ENCODE results near the gene CD177.
"Not testable (repeated sequence)": the region's sequence is repeated elsewhere in the genome, so short reads cannot be mapped to it uniquely, and the experiment has no call there.

CD177 gene

DNA sequence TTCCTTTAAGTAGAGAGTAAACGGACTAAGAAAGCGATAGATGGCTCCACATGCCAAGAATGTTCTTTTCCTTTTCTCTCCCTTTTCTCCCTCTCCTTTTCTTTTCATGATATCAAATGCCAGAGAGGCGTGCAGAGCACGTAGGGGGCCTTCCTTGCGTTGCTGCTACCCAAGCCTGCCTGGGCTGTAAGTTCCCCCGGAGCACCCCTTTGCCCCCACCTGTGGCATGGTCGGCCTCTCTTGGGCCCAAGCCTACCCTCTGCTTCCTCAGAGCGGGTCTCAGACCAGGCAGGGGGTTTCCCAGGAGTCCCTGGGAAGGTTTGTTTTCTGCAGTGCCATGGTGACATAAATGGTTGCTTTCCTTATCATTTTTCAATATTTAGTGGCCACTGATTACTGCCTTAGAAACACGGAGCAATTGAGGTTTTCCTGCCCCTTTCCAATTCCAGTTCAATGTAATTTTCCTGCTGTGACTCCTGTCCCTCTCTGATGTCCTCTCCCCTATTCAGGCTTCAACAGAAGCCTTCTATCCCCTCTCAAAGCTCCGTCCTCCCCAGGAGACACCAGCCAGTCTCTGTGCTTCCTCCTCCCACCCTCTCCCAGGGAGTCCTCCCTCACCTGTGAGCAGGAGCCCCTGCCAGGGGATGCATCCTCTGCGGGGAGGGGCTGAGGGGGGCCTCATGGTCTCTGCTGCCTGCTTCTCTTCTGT, 22.6 kb upstream of the CD177 start:
- Histone ChIP-seq H3K79me2 (ENCODE audit: insufficient read depth, low read depth) (no peaks in the 10 kb centered on the region), H3K27ac (no peak overlapping the region), H4K20me1 (ENCODE audit: insufficient read depth) (no peaks in the 10 kb centered on the region), H3K27me3 (ENCODE audit: insufficient read depth, low read depth) (peaks cover 8% of the 10 kb centered on the region; the same call in 1 of the 2 replicates), H3K4me1 (ENCODE audit: low read depth, poor library complexity, severe bottlenecking) (no peaks in the 10 kb centered on the region), H3K4me3 (IDR thresholded peaks at IDR 0.05; ENCODE audit: insufficient read depth, low read depth, low read length) (no peak overlapping the region), H2AFZ (ENCODE audit: low read depth) (no peak overlapping the region), H3K4me2 (no peak overlapping the region), H3K36me3 (ENCODE audit: insufficient read depth) (no peaks in the 10 kb centered on the region), H3K9ac (no peak overlapping the region)
- TF ChIP-seq, protein P1, sequence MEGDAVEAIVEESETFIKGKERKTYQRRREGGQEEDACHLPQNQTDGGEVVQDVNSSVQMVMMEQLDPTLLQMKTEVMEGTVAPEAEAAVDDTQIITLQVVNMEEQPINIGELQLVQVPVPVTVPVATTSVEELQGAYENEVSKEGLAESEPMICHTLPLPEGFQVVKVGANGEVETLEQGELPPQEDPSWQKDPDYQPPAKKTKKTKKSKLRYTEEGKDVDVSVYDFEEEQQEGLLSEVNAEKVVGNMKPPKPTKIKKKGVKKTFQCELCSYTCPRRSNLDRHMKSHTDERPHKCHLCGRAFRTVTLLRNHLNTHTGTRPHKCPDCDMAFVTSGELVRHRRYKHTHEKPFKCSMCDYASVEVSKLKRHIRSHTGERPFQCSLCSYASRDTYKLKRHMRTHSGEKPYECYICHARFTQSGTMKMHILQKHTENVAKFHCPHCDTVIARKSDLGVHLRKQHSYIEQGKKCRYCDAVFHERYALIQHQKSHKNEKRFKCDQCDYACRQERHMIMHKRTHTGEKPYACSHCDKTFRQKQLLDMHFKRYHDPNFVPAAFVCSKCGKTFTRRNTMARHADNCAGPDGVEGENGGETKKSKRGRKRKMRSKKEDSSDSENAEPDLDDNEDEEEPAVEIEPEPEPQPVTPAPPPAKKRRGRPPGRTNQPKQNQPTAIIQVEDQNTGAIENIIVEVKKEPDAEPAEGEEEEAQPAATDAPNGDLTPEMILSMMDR (conservative IDR thresholded peaks at IDR 0.05; ENCODE audit: low read depth, low read length): no peak

DNA sequence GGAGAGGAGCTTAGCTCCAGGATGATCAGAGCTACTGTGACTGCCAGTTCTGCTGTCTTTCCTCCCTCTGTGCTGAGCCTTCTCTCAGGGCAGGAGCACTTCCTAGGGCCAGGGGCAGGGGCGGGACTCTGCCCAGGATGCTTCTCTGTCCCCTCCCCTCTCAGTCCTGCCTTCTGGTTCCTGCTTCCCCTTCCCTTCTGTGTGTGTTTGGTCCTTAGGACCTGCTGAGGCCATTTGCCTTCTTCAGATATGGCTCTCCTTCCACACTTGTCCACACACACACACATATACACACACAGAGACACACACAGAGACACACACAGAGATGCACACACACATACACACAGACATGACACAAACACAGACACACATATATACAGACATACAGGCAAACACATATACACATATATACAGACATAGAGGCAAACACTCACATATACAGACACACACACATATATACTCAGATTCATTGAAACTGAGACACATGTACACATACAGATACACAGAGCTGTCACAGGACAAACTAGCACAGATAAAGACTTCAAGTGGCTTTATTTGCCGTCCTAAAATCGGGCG, 22.0 kb upstream of the CD177 start:
- no peaks in the 10 kb centered on the region for H3K36me3 ChIP-seq (ENCODE audit: insufficient read depth)
- no peaks in the 10 kb centered on the region for H3K4me1 ChIP-seq (ENCODE audit: low read depth, poor library complexity, severe bottlenecking)
- peaks cover 8% of the 10 kb centered on the region; the same call in 1 of the 2 replicates for H3K27me3 ChIP-seq (ENCODE audit: insufficient read depth, low read depth)
- TF ChIP-seq, protein P1 (conservative IDR thresholded peaks at IDR 0.05; ENCODE audit: low read depth, low read length): no peak
- no peak overlapping the region for H3K9ac ChIP-seq
- H3K27ac ChIP-seq: no peak overlapping the region
- no peak overlapping the region for H2AFZ ChIP-seq (ENCODE audit: low read depth)
- no peaks in the 10 kb centered on the region for H3K79me2 ChIP-seq (ENCODE audit: insufficient read depth, low read depth)
- no peak overlapping the region for H3K4me3 ChIP-seq (IDR thresholded peaks at IDR 0.05; ENCODE audit: insufficient read depth, low read depth, low read length)
- no peak overlapping the region for H3K4me2 ChIP-seq
- no peaks in the 10 kb centered on the region for H4K20me1 ChIP-seq (ENCODE audit: insufficient read depth)

DNA sequence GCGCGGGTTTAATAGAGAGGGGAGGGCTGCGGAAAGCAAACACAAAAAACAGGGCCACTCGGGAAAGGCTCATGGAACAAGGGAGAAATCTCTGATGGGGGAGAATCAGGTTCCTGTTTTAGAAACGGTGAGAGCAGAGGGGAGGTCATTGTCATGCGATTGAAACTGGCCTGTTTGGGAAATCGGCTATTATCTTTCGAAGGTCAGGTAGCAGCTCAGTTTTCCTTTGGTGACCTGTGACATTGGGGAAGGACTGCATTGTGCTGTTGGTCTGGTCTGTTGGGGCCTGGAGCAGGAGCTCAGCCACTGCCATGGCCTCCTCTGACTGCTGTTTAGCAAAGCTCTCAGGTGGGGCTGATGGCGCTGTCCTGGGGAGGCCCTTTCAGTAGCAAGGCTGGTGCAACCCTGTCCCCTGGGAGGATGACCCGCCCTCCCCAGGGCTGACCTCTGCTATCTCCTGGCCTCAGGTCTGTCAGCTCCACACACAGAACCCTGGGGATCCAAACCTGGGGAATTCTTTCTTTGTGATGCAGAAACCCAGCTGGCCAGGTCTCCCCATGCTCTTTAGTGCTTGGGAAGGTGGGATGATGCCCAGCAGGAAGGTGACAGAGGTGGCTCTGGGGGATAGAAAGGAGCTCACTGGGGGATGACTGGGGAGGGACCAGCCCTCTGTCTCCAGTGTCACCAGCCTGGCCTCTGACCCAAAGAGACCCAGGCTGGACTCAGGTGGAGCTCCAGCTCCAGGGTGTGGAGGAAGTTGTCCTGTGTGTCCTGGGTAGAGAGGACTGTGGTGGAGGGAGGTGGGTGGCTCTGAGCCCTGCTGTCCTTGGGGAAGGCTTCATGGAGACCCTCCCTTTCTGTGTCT, 21.2 kb upstream of the CD177 start:
- Histone ChIP-seq H3K4me1 (ENCODE audit: low read depth, poor library complexity, severe bottlenecking) (no peaks in the 10 kb centered on the region), H3K36me3 (ENCODE audit: insufficient read depth) (no peaks in the 10 kb centered on the region), H3K9ac (no peak overlapping the region), H3K4me2 (no peak overlapping the region), H4K20me1 (ENCODE audit: insufficient read depth) (no peaks in the 10 kb centered on the region), H3K27ac (no peak overlapping the region), H3K4me3 (IDR thresholded peaks at IDR 0.05; ENCODE audit: insufficient read depth, low read depth, low read length) (no peak overlapping the region), H3K79me2 (ENCODE audit: insufficient read depth, low read depth) (no peaks in the 10 kb centered on the region), H3K27me3 (ENCODE audit: insufficient read depth, low read depth) (peaks cover 5% of the 10 kb centered on the region; the same call in 1 of the 2 replicates), H2AFZ (ENCODE audit: low read depth) (no peak overlapping the region)
- TF ChIP-seq, protein P1 (conservative IDR thresholded peaks at IDR 0.05; ENCODE audit: low read depth, low read length): no peak

DNA sequence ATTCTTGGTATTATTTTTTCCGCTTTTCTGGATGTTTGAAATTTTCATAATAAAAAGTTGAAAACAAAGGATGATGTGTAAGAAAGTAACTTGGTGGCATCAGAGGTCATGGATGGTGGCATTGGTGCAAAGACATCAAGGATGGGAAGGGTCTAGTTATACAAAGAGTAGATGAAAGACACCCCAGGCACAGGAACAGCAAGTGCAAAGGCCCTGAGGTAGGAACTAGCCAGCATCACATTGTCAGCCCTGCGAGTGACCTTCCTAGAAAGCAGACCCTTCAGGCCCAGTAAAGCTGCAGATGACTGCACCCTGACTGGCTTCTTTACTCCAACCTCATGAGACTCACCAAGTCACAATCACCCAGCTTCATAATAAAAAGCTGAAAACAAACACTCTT, 17.0 kb upstream of the CD177 start:
- H3K4me3 ChIP-seq (IDR thresholded peaks at IDR 0.05; ENCODE audit: insufficient read depth, low read depth, low read length); H4K20me1 ChIP-seq (ENCODE audit: insufficient read depth); H3K4me2 ChIP-seq; H3K9ac ChIP-seq; H3K4me1 ChIP-seq (ENCODE audit: low read depth, poor library complexity, severe bottlenecking); H3K79me2 ChIP-seq (ENCODE audit: insufficient read depth, low read depth); H2AFZ ChIP-seq (ENCODE audit: low read depth); H3K27ac ChIP-seq; H3K27me3 ChIP-seq (ENCODE audit: insufficient read depth, low read depth); H3K36me3 ChIP-seq (ENCODE audit: insufficient read depth): not testable (repeated sequence)

Measured in KMS-11 (cell line).